ENCODE measurements around the gene TAF9B. TPM values are rescaled to one million over a fixed set of nuclear protein-coding genes. Genes with fewer than 3 reads are reported as not detected.

Gene TAF9B
- total and polyA plus RNA-seq, 2 donors (not counting 1 experiment from before 2014, with no cell fraction given) = 2.2 to 13.7 TPM

Other genes starting within 250 kb of the TAF9B start
- gene MAGT1, start 244.2 kb downstream of the TAF9B start, total RNA-seq = 28.1 and 30.0 TPM in 2 replicates
- gene MAGT1, start 244.2 kb downstream of the TAF9B start, polyA plus RNA-seq = 7.4 and 14.9 TPM in 2 replicates
- 91.1 and 94.0 TPM in 2 replicates for gene COX7B, start 240.2 kb downstream of the TAF9B start, total RNA-seq
- 292 and 352 TPM in 2 replicates for gene COX7B, start 240.2 kb downstream of the TAF9B start, polyA plus RNA-seq
- gene ATP7A, start 229.0 kb downstream of the TAF9B start, total RNA-seq = 12.4 and 14.8 TPM in 2 replicates
- 2.7 and 3.0 TPM in 2 replicates for gene ATP7A, start 229.0 kb downstream of the TAF9B start, polyA plus RNA-seq
- gene PGAM4, start 170.0 kb downstream of the TAF9B start, total RNA-seq = not detected in 2 replicates
- gene PGAM4, start 170.0 kb downstream of the TAF9B start, polyA plus RNA-seq = not detected in 2 replicates
- gene PGK1, start 35.4 kb downstream of the TAF9B start, total RNA-seq = 153 and 162 TPM in 2 replicates
- gene PGK1, start 35.4 kb downstream of the TAF9B start, polyA plus RNA-seq = 83.7 and 135 TPM in 2 replicates
- 41.7 and 43.4 TPM in 2 replicates for gene CYSLTR1, start 188.0 kb upstream of the TAF9B start, total RNA-seq
- gene CYSLTR1, start 188.0 kb upstream of the TAF9B start, polyA plus RNA-seq = 10.7 and 20.8 TPM in 2 replicates